ENCODE results near the gene LRTM2. TPM values are rescaled to one million over a fixed set of nuclear protein-coding genes. Genes with fewer than 3 reads are reported as not detected.

The LRTM2 gene
- total and polyA plus RNA-seq, 2 of the 4 experiments (the other 2 are of a cell fraction), result not detected

GRCh38 chr12:1882405-1882804 is 62.0 kb downstream of the LRTM2 start:
- dilution Hi-C loops (cut with HindIII; ENCODE audit: low sequenced_read_pairs, unreplicated experiment) (no loop called here), in situ Hi-C loops (cut with MboI; ENCODE audit: low sequenced_read_pairs) (no loop called here), intact Hi-C loops (cut with micrococcal nuclease) (no loop called here)
- Histone ChIP-seq H3K23ac (ENCODE audit: low read depth, low read length) (no peak overlapping the region), H2BK15ac (ENCODE audit: low read depth, low read length) (no peak overlapping the region), H3K27ac (ENCODE audit: insufficient read depth, low read length) (no peak overlapping the region), H3K14ac (replicated peaks; ENCODE audit: low read depth, low read length) (no peak overlapping the region), H3K9me3 (ENCODE audit: control insufficient read depth, insufficient read depth, low read length) (no peaks in the 10 kb centered on the region), H3K4me2 (ENCODE audit: low read depth, low read length) (no peak overlapping the region), H4K5ac (ENCODE audit: low read depth, low read length) (no peak overlapping the region), H3K9ac (ENCODE audit: low read depth, low read length) (no peak overlapping the region), H4K20me1 (ENCODE audit: insufficient read depth, low read length) (no peaks in the 10 kb centered on the region), H3K27me3 (ENCODE audit: control insufficient read depth, insufficient read depth, low read length) (peaks cover 68% of the 10 kb centered on the region), H3K4me3 (ENCODE audit: insufficient read depth, low read depth, low read length) (no peak overlapping the region), H3K79me1 (ENCODE audit: low read depth in 1 of 2, low read length in 2 of 2) (no peaks in the 10 kb centered on the region), H2AK9ac (replicated peaks; ENCODE audit: low read depth, low read length, poor library complexity) (no peak overlapping the region), H3K9me1 (ENCODE audit: insufficient read depth, low read length) (0 out of 2 replicates have a peak, but pooled peaks cover 3% of the 10 kb centered on the region), H2BK5ac (ENCODE audit: low read depth, low read length, poor library complexity, severe bottlenecking) (no peak overlapping the region), H2BK20ac (ENCODE audit: low read depth, low read length) (no peak overlapping the region), H2BK120ac (ENCODE audit: low read depth, low read length) (no peak overlapping the region), H3K4me1 (ENCODE audit: control insufficient read depth, insufficient read depth, low read length) (no peaks in the 10 kb centered on the region), H4K8ac (ENCODE audit: low read depth in 2 of 2, low read length in 2 of 2) (no peak overlapping the region), H3K36me3 (ENCODE audit: control insufficient read depth, insufficient read depth, low read length) (no peaks in the 10 kb centered on the region), H2AK5ac (ENCODE audit: low read depth, low read length) (no peak overlapping the region), H2AFZ (replicated peaks; ENCODE audit: low read length, poor library complexity) (no peak overlapping the region), H3K4ac (ENCODE audit: low read depth, low read length) (no peak overlapping the region), H3K56ac (ENCODE audit: extremely low read depth, insufficient read depth, low read length) (no peak overlapping the region), H4K91ac (ENCODE audit: insufficient read depth, low read depth, low read length) (no peak overlapping the region), H3K18ac (ENCODE audit: low read depth, low read length) (no peak overlapping the region)
- CTCF ChIA-PET, result no interaction called here
- DNase-seq (no peak), ATAC-seq (ENCODE audit: low read depth) (no peak)
- 20% methylated on average over 1 of the region's 8 CpGs; no CpG with 5 or more reads in 1 of the 2 experiments for WGBS, 2 experiments (ENCODE audit: extremely low coverage in 2 of 2, insufficient read length in 1 of 2)
- no TSS peak for BruUV-seq (replicated peaks)
- POLR2A ChIA-PET (ENCODE audit: unreplicated experiment), result no interaction called here
- TF ChIP-seq POLR2A (IDR thresholded peaks at IDR 0.05; ENCODE audit: low read depth, low read length), result no peak
- TF ChIP-seq USF2 (IDR thresholded peaks at IDR 0.05; ENCODE audit: low read depth, low read length), result no peak
- no peak for TF ChIP-seq MAZ (IDR thresholded peaks at IDR 0.05; ENCODE audit: borderline replicate concordance, low read depth, low read length)

All from IMR-90 (cell line).